Measurements from ENCODE around the gene DCST1.

DCST1 gene

GRCh38 chr1:155057788-155058211 lies 24.2 kb downstream of the DCST1 start:
- no peak for TF ChIP-seq GATA3 (IDR thresholded peaks at IDR 0.05; ENCODE audit: low read depth, low read length)
- TF ChIP-seq GATA2 (IDR thresholded peaks at IDR 0.05; ENCODE audit: low read depth, low read length), result no peak

- no peak for TF ChIP-seq GATA2 (IDR thresholded peaks at IDR 0.05; ENCODE audit: low read depth, low read length)
- no peak for TF ChIP-seq GATA3 (IDR thresholded peaks at IDR 0.05; ENCODE audit: low read depth, low read length)
Measured at GRCh38 chr1:155060736-155061135, 27.1 kb downstream of the DCST1 start.

- no peak for TF ChIP-seq GATA3 (IDR thresholded peaks at IDR 0.05; ENCODE audit: low read depth, low read length)
- no peak for TF ChIP-seq GATA2 (IDR thresholded peaks at IDR 0.05; ENCODE audit: low read depth, low read length)
Measured at GRCh38 chr1:155061381-155062150, 27.9 kb downstream of the DCST1 start.

GRCh38 chr1:155062151-155062686 lies 28.6 kb downstream of the DCST1 start:
- TF ChIP-seq GATA2 (IDR thresholded peaks at IDR 0.05; ENCODE audit: low read depth, low read length), result no peak
- TF ChIP-seq GATA3 (IDR thresholded peaks at IDR 0.05; ENCODE audit: low read depth, low read length), result no peak

GRCh38 chr1:155062702-155063411 lies 29.2 kb downstream of the DCST1 start:
- no peak for TF ChIP-seq GATA3 (IDR thresholded peaks at IDR 0.05; ENCODE audit: low read depth, low read length)

- TF ChIP-seq GATA2 (IDR thresholded peaks at IDR 0.05; ENCODE audit: low read depth, low read length), result no peak
- no peak for TF ChIP-seq GATA3 (IDR thresholded peaks at IDR 0.05; ENCODE audit: low read depth, low read length)
Measured at GRCh38 chr1:155063550-155064110, 30.0 kb downstream of the DCST1 start, which contains the start of gene EFNA4. Gene EFNA4 (plus strand): TSS chr1:155063740. CDS start chr1:155063824, 84 bp downstream.

GRCh38 chr1:155064111-155064831 lies 30.6 kb downstream of the DCST1 start:
- TF ChIP-seq GATA3 (IDR thresholded peaks at IDR 0.05; ENCODE audit: low read depth, low read length) (no peak), GATA2 (IDR thresholded peaks at IDR 0.05; ENCODE audit: low read depth, low read length) (peak; percentile 59; the same call in 1 of the 2 replicates)

GRCh38 chr1:155064832-155065429 lies 31.3 kb downstream of the DCST1 start:
- TF ChIP-seq GATA2 (IDR thresholded peaks at IDR 0.05; ENCODE audit: low read depth, low read length) (no peak), GATA3 (IDR thresholded peaks at IDR 0.05; ENCODE audit: low read depth, low read length) (no peak)

GRCh38 chr1:155066777-155067176 lies 33.2 kb downstream of the DCST1 start:
- no peak for TF ChIP-seq GATA3 (IDR thresholded peaks at IDR 0.05; ENCODE audit: low read depth, low read length)
- TF ChIP-seq GATA2 (IDR thresholded peaks at IDR 0.05; ENCODE audit: low read depth, low read length), result no peak

- TF ChIP-seq GATA2 (IDR thresholded peaks at IDR 0.05; ENCODE audit: low read depth, low read length), result no peak
- no peak for TF ChIP-seq GATA3 (IDR thresholded peaks at IDR 0.05; ENCODE audit: low read depth, low read length)
Measured at GRCh38 chr1:155068599-155068998, 35.0 kb downstream of the DCST1 start.

- TF ChIP-seq GATA3 (IDR thresholded peaks at IDR 0.05; ENCODE audit: low read depth, low read length), result no peak
- TF ChIP-seq GATA2 (IDR thresholded peaks at IDR 0.05; ENCODE audit: low read depth, low read length), result no peak
Measured at GRCh38 chr1:155069551-155070157, 36.0 kb downstream of the DCST1 start.

GRCh38 chr1:155070158-155070621 lies 36.6 kb downstream of the DCST1 start:
- TF ChIP-seq GATA2 (IDR thresholded peaks at IDR 0.05; ENCODE audit: low read depth, low read length), result no peak
- TF ChIP-seq GATA3 (IDR thresholded peaks at IDR 0.05; ENCODE audit: low read depth, low read length), result no peak

Measured in SH-SY5Y (cell line).